Measurements from ENCODE around the gene TPX2. TPM values are rescaled to one million over a fixed set of nuclear protein-coding genes. Genes with fewer than 3 reads are reported as not detected.
A peak's percentile ranks its signal among the peaks of the same experiment; 100 is the strongest.

TPX2 gene
- total RNA-seq, 2 donors from 2014 or later: 21.8 to 74.5 TPM

DNA sequence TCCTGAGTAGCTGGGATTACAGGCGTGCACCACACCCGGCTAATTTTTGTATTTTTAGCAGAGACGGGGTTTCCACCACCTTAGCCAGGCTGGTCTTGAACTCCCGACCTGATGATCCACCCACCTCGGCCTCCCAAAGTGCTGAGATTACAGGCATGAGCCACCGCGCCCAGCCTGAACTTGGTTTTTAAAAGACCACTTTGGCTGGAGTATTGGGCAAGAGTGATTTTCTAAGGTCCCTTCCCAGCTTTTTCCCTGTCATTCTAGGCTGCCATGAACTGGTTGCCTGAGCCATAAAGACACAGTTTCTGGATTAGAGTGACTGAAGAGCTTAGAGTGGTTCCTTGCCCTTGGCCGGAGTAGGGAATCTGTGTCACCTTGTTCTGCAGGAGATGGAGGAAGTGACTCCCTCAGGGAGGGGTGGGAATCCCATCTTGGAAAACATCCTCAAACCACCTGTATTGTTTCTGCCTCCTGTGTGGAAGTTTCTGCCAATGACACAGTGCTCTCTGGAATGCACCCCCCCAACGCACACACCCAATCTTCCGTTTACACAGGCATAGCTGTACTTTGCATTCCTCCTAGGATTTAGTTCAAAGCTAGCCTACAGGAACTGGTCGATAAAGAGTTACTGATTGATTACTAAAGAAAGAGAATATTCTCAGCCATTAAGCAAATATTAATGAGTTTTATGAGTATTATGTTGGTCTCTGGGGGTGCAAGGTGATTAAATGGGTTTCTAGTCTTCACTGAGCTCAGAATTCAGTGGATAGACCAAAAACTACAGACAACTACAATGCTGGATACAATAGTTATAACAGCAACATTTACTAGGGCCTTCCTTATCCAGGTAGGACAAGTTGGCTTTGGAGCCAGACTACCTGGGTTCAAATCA lies 34.6 kb upstream of the TPX2 start:
- Histone ChIP-seq H3K27ac (peak overlapping the region; percentile 82), H3K27me3 (no peaks in the 10 kb centered on the region), H3K9me3 (no peaks in the 10 kb centered on the region), H3K4me3 (no peak overlapping the region), H3K9ac (ENCODE audit: low read depth in 2 of 2, low read length in 2 of 2) (peak overlapping the region in 1 of 2 donors; percentile 62), H3K36me3 (no peaks in the 10 kb centered on the region), H3K4me1 (peaks cover 32% of the 10 kb centered on the region)
- intact Hi-C loops (cut with DNase I): no loop called here
- TF ChIP-seq, protein P1, sequence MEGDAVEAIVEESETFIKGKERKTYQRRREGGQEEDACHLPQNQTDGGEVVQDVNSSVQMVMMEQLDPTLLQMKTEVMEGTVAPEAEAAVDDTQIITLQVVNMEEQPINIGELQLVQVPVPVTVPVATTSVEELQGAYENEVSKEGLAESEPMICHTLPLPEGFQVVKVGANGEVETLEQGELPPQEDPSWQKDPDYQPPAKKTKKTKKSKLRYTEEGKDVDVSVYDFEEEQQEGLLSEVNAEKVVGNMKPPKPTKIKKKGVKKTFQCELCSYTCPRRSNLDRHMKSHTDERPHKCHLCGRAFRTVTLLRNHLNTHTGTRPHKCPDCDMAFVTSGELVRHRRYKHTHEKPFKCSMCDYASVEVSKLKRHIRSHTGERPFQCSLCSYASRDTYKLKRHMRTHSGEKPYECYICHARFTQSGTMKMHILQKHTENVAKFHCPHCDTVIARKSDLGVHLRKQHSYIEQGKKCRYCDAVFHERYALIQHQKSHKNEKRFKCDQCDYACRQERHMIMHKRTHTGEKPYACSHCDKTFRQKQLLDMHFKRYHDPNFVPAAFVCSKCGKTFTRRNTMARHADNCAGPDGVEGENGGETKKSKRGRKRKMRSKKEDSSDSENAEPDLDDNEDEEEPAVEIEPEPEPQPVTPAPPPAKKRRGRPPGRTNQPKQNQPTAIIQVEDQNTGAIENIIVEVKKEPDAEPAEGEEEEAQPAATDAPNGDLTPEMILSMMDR (IDR thresholded peaks at IDR 0.05): no peak
- DNase-seq: peak; percentile 86

DNA sequence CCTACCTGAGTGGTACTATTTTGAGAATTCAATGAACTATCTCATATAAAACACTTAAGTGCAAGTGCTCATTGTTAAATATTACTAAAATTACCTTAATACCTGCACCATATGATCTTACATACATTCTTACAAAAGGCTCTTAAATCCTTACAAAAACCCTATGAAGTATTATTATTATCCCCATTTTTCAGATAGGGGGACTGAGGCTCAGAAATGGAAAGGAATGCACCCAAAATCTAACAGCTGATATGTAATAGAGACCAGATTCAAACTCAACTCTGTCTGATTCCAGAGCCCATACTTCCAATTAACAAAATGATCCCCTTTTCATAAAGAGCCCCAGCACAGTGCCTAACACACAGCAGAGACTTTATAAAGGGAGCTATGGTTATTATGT lies 33.9 kb upstream of the TPX2 start:
- DNase-seq: no peak
- peak overlapping the region in 1 of 2 donors; percentile 47 for H3K9ac ChIP-seq (ENCODE audit: low read depth in 2 of 2, low read length in 2 of 2)
- H3K27me3 ChIP-seq: no peaks in the 10 kb centered on the region
- H3K36me3 ChIP-seq: no peaks in the 10 kb centered on the region
- peaks cover 28% of the 10 kb centered on the region for H3K4me1 ChIP-seq
- H3K4me3 ChIP-seq: no peak overlapping the region
- peak overlapping the region; percentile 82 for H3K27ac ChIP-seq
- H3K9me3 ChIP-seq: no peaks in the 10 kb centered on the region
- intact Hi-C loops (cut with DNase I): no loop called here
- TF ChIP-seq, protein P1 (IDR thresholded peaks at IDR 0.05): no peak

DNA sequence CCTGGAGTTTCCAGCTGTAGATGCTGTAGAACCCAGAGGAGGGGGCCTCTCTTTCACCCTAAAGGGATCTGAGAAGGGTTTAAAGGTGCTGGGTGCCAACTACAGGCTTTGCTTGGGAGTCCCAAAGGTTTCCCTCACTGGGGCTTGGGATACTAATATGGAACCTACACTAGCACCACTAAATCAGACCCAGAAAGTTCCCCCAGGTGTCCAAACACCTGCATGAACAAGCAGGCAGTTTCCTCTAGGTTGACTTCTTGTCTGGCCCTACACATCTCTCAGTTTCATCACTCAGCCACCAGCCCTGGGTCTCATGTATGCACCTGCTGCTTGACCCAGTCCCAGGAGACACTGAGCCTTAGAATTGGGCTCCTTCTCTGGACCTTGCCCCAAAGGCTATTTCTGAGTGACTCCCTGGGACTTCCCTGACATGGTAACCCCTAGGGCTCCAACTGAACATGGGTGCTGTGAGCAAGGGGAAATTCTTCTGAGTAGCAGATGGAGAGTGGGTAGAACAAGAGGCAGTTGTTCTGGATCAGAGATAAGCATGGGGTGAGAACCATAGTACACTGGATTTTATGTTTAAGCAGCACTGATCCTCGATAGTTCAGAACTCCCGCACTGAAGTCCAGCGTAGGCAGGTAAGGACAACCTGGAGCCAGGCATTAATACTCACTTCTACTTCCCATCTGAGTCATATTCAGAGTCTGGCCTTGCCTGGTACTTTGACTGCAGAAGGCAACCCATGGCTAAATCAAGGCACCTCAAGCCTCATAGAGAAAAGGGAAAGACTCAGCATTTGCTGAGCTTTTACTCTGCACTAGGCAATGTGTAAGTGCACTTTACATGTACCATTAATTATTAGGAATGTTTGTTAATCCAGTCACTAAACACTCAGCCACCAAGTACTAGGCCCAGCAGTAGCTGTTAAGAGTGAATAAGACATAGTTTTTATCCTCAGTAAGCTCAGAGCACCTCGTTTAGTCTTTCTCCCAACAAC lies 33.2 kb upstream of the TPX2 start:
- no peaks in the 10 kb centered on the region for H3K36me3 ChIP-seq
- intact Hi-C loops (cut with DNase I): no loop called here

DNA sequence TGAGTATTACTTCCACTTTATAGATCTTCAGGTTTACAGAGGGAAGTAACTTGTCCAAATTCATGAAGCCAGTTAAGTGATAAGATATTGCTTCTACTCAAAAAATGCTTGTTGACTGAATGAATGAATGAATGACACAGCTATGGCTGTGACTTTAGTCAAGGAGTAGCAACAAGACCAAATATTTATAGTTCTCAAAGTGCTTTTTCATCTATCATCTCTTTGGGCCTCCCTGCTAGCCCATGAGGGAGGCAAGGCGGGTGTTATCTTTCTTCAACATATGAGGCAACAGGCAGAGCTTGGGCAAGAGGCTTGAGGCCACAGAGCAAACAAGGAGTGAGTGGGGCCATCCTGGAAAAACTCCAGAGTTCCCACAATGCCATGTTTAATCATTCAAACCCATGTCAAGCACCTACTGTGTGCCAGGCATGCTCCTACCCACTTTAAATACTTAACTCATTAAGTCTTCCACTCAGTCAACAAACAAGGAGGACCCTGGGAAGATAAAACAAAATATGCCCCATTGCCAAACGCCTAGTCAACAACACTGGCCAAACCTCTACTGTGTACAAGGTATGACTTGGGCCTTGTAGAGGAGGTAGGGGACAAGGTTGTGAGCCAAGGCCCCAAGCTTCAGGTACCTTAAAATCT lies 32.4 kb upstream of the TPX2 start:
- Histone ChIP-seq H3K4me1 (peaks cover 28% of the 10 kb centered on the region), H3K27me3 (no peaks in the 10 kb centered on the region), H3K4me3 (no peak overlapping the region), H3K9ac (ENCODE audit: low read depth in 2 of 2, low read length in 2 of 2) (no peak overlapping the region), H3K9me3 (no peaks in the 10 kb centered on the region), H3K27ac (no peak overlapping the region), H3K36me3 (no peaks in the 10 kb centered on the region)
- TF ChIP-seq, protein P1 (IDR thresholded peaks at IDR 0.05): no peak
- no peak for DNase-seq
- intact Hi-C loops (cut with DNase I): no loop called here

More for the DNA sequence above, 33.2 kb upstream of the TPX2 start:
- peak overlapping the region; percentile 82 for H3K27ac ChIP-seq
- peaks cover 28% of the 10 kb centered on the region for H3K4me1 ChIP-seq
- H3K4me3 ChIP-seq: no peak overlapping the region
- TF ChIP-seq, protein P1 (IDR thresholded peaks at IDR 0.05): no peak
- H3K9ac ChIP-seq (ENCODE audit: low read depth in 2 of 2, low read length in 2 of 2): peak overlapping the region in 1 of 2 donors; percentile 28
- DNase-seq: no peak
- no peaks in the 10 kb centered on the region for H3K9me3 ChIP-seq
- no peaks in the 10 kb centered on the region for H3K27me3 ChIP-seq

DNA sequence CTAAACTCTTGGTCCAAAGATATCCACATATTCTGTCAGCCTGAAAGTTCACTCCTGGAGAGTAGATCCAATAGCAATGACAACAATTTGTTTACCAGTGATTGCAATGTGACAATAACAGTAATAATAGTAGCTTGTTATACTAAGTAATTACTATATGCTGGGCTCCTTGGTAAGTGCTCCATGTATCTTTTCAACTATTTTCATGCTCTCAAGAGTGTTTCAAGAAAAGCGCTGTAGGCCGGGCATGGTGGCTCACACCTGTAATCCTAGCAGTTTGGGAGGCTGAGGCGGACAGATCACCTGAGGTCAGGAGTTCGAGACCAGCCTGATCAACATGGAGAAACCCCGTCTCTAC lies 31.9 kb upstream of the TPX2 start:
- Histone ChIP-seq H3K36me3 (no peaks in the 10 kb centered on the region), H3K27ac (no peak overlapping the region), H3K9ac (ENCODE audit: low read depth in 2 of 2, low read length in 2 of 2) (no peak overlapping the region), H3K9me3 (no peaks in the 10 kb centered on the region), H3K27me3 (no peaks in the 10 kb centered on the region), H3K4me3 (no peak overlapping the region), H3K4me1 (peaks cover 33% of the 10 kb centered on the region)
- TF ChIP-seq, protein P1 (IDR thresholded peaks at IDR 0.05): no peak
- no peak for DNase-seq
- intact Hi-C loops (cut with DNase I): no loop called here

All from colonic mucosa (tissue), 4 donors.